ENCODE data around the gene CLECL1. TPM values are rescaled to one million over a fixed set of nuclear protein-coding genes. Genes with fewer than 3 reads are reported as not detected.
"Not testable (repeated sequence)": the region's sequence is repeated elsewhere in the genome, so short reads cannot be mapped to it uniquely, and the experiment has no call there.

Gene CLECL1
- total RNA-seq, 1 donor from 2014 or later: not detected

DNA sequence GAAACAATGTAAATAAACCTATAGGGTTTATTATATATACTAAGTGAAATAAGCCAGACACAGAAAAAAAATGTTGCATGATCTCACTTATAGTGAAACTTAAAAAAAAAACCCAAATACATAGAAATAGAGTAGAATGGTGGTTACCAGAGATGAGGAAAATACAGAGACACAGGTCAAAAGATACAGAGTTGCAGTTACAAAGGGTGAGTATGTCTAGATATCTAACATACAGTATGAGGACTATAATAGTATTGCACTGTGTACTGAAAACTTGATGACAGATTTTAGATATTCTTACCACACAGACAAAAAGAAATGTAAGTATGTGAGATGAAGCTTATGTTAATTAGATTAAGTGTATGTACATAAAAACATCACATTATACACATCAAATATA, 35.3 kb downstream of the CLECL1 start:
- Mint-ChIP-seq H3K36me3 (peaks cover 34% of the 10 kb centered on the region), H3K9me3 (peaks cover 48% of the 10 kb centered on the region), H3K4me3 (no peak overlapping the region), H3K27me3 (ENCODE audit: low read depth) (peaks cover 13% of the 10 kb centered on the region), H3K4me1 (peaks cover 7% of the 10 kb centered on the region), H3K27ac (no peak overlapping the region)
- no peak for DNase-seq (ENCODE audit: low spot score in 2 of 2, unreplicated experiment in 2 of 2)
- TF ChIP-seq, protein P1, sequence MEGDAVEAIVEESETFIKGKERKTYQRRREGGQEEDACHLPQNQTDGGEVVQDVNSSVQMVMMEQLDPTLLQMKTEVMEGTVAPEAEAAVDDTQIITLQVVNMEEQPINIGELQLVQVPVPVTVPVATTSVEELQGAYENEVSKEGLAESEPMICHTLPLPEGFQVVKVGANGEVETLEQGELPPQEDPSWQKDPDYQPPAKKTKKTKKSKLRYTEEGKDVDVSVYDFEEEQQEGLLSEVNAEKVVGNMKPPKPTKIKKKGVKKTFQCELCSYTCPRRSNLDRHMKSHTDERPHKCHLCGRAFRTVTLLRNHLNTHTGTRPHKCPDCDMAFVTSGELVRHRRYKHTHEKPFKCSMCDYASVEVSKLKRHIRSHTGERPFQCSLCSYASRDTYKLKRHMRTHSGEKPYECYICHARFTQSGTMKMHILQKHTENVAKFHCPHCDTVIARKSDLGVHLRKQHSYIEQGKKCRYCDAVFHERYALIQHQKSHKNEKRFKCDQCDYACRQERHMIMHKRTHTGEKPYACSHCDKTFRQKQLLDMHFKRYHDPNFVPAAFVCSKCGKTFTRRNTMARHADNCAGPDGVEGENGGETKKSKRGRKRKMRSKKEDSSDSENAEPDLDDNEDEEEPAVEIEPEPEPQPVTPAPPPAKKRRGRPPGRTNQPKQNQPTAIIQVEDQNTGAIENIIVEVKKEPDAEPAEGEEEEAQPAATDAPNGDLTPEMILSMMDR (IDR thresholded peaks at IDR 0.05; ENCODE audit: unreplicated experiment): no peak

DNA sequence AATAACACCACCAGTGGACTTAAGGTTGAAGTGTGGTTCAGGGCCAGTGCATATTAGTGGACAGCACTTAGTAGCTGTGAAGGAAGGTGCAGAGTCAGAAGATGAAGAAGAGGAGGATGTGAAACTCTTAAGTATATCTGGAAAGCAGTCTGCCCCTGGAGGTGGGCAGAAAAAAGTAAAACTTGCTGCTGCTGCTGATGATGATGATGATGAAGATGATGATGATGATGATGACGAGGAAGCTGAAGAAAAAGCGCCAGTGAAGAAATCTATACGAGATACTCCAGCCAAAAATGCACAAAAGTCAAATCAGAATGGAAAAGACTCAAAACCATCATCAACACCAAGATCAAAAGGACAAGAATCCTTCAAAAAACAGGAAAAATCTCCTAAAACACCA, 37.2 kb downstream of the CLECL1 start:
- not testable (repeated sequence) for DNase-seq (ENCODE audit: low spot score in 2 of 2, unreplicated experiment in 2 of 2); H3K4me3 Mint-ChIP-seq; H3K4me1 Mint-ChIP-seq; H3K27me3 Mint-ChIP-seq (ENCODE audit: low read depth); H3K27ac Mint-ChIP-seq
- peaks cover 51% of the 10 kb centered on the region for H3K36me3 Mint-ChIP-seq
- peaks cover 38% of the 10 kb centered on the region for H3K9me3 Mint-ChIP-seq

- DNase-seq (ENCODE audit: low spot score in 2 of 2, unreplicated experiment in 2 of 2); H3K27me3 Mint-ChIP-seq (ENCODE audit: low read depth); H3K27ac Mint-ChIP-seq; H3K4me1 Mint-ChIP-seq; H3K4me3 Mint-ChIP-seq: not testable (repeated sequence)
- Mint-ChIP-seq H3K36me3 (peaks cover 54% of the 10 kb centered on the region), H3K9me3 (peaks cover 37% of the 10 kb centered on the region)
Measured at GRCh38 chr12:9695150-9695549, 37.7 kb downstream of the CLECL1 start.

DNA sequence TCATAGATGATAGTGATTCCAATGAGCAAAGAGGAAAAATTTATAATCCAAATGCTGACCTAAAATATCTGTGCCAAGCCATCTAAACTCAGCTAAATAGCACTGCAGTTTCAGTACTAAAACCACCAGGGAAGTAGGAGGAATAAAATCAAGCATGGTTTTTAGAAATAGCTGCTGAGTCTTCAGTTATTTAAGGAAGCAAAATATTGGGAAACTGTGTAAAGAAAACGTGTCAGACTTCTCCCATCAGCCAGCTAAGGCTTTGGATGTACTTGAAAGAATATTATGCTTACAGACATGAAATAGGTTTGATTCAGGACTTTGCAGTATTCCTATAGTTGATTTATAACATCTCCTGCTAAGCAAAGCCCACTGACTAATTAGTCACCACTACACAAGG, 38.7 kb downstream of the CLECL1 start:
- Mint-ChIP-seq H3K9me3 (peaks cover 45% of the 10 kb centered on the region), H3K4me1 (no peaks in the 10 kb centered on the region), H3K36me3 (peaks cover 63% of the 10 kb centered on the region), H3K27me3 (ENCODE audit: low read depth) (no peaks in the 10 kb centered on the region), H3K4me3 (no peak overlapping the region), H3K27ac (no peak overlapping the region)
- TF ChIP-seq, protein P1 (IDR thresholded peaks at IDR 0.05; ENCODE audit: unreplicated experiment): no peak
- DNase-seq (ENCODE audit: low spot score in 2 of 2, unreplicated experiment in 2 of 2): no peak

DNA sequence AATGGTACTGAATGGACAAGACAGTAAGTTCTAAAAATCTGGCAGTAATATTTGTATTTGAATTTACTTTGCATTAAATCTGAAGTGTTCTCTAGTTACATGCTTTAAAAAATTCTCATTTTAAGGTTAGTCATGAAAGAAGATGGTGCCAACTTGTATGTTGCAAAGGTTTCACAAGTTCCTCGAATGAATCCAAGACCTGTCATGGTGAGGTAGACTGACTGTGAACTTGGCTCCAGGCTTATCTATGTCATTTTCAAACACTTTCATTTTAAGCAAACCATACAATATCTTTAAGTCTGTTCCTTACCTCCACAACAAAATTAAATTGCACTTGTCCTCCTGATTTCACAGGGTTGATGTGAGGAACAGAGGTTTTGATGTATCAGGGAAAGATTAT, 40.0 kb downstream of the CLECL1 start:
- Mint-ChIP-seq H3K27ac (no peak overlapping the region), H3K4me3 (no peak overlapping the region), H3K36me3 (peaks cover 73% of the 10 kb centered on the region), H3K27me3 (ENCODE audit: low read depth) (no peaks in the 10 kb centered on the region), H3K4me1 (no peaks in the 10 kb centered on the region), H3K9me3 (peaks cover 42% of the 10 kb centered on the region)
- no peak for DNase-seq (ENCODE audit: low spot score in 2 of 2, unreplicated experiment in 2 of 2)
- TF ChIP-seq, protein P1 (IDR thresholded peaks at IDR 0.05; ENCODE audit: unreplicated experiment): no peak

DNA sequence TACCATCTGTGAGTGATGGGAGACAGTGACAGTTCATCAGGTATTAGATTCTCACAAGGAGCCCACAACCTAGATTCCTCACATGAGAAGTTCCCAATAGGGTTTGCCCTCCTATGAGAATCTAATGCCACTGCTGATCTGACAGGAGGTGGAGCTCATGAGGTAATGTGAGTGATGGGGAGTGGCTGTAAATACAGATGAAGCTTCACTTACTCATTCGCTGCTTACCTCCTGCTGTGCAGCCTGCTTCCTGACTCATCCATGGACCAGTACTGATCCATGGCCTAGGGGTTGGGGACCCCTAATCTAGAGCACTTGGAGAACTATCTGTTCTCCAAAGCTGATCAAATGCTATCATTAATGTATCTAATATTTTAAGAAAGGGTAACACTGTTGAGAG, 45.7 kb downstream of the CLECL1 start:
- Mint-ChIP-seq H3K36me3 (peaks cover 67% of the 10 kb centered on the region), H3K4me1 (no peaks in the 10 kb centered on the region), H3K9me3 (peaks cover 30% of the 10 kb centered on the region), H3K27ac (no peak overlapping the region), H3K4me3 (no peak overlapping the region), H3K27me3 (ENCODE audit: low read depth) (no peaks in the 10 kb centered on the region)
- TF ChIP-seq, protein P1 (IDR thresholded peaks at IDR 0.05; ENCODE audit: unreplicated experiment): no peak
- DNase-seq (ENCODE audit: low spot score in 2 of 2, unreplicated experiment in 2 of 2): no peak

- Mint-ChIP-seq H3K9me3 (peaks cover 26% of the 10 kb centered on the region), H3K4me1 (no peaks in the 10 kb centered on the region), H3K36me3 (peaks cover 62% of the 10 kb centered on the region), H3K4me3 (no peak overlapping the region), H3K27me3 (ENCODE audit: low read depth) (no peaks in the 10 kb centered on the region), H3K27ac (no peak overlapping the region)
- DNase-seq (ENCODE audit: low spot score in 2 of 2, unreplicated experiment in 2 of 2): no peak
- TF ChIP-seq, protein P1 (IDR thresholded peaks at IDR 0.05; ENCODE audit: unreplicated experiment): no peak
Measured at GRCh38 chr12:9685915-9686314, 47.0 kb downstream of the CLECL1 start.

DNA sequence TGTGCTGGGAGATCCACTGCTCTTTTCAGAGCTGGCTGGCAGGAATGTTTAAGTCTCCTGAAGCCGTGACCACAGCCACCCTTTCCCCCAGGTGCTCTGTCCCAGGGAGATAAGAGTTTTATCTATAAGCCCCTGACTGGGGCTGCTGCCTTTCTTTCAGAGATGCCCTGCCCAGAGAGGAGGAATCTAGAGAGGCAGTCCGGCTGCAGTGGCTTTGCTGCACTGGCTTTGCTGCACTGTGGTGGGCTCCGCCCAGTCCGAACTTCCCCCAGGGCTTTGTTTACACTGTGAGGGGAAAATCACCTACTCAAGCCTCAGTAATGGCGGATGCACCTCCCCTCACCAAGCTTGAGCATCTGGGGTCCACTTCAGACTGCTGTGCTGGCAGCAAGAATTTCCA, 47.5 kb downstream of the CLECL1 start:
- H3K36me3 Mint-ChIP-seq: peaks cover 60% of the 10 kb centered on the region
- not testable (repeated sequence) for H3K4me3 Mint-ChIP-seq; H3K27ac Mint-ChIP-seq; H3K27me3 Mint-ChIP-seq (ENCODE audit: low read depth); DNase-seq (ENCODE audit: low spot score in 2 of 2, unreplicated experiment in 2 of 2); H3K4me1 Mint-ChIP-seq
- peaks cover 26% of the 10 kb centered on the region for H3K9me3 Mint-ChIP-seq

- Mint-ChIP-seq H3K9me3 (peaks cover 12% of the 10 kb centered on the region), H3K36me3 (peaks cover 52% of the 10 kb centered on the region)
- H3K27me3 Mint-ChIP-seq (ENCODE audit: low read depth); H3K4me1 Mint-ChIP-seq; DNase-seq (ENCODE audit: low spot score in 2 of 2, unreplicated experiment in 2 of 2); H3K4me3 Mint-ChIP-seq; H3K27ac Mint-ChIP-seq: not testable (repeated sequence)
Measured at GRCh38 chr12:9682949-9683348, 49.9 kb downstream of the CLECL1 start.

DNA sequence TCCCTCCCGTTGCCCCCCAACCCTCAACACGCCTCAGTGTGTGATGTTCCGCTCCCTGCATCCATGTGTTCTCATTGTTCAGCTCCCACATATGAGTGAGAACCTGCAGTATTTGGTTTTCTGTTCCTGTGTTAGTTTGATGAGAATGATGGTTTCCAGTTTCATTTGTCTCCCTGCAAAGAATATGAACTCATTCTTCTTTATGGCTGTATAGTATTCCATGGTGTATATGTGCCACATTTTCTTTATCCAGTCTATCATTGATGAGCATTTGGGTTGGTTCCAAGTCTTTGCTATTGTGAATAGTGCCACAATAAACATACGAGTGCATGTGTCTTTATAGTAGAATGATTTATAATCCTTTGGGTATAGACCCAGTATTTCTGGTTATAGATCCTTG, 50.4 kb downstream of the CLECL1 start:
- not testable (repeated sequence) for H3K4me1 Mint-ChIP-seq; H3K27ac Mint-ChIP-seq; H3K4me3 Mint-ChIP-seq; H3K27me3 Mint-ChIP-seq (ENCODE audit: low read depth); DNase-seq (ENCODE audit: low spot score in 2 of 2, unreplicated experiment in 2 of 2)
- Mint-ChIP-seq H3K36me3 (peaks cover 50% of the 10 kb centered on the region), H3K9me3 (peaks cover 12% of the 10 kb centered on the region)
